H9 (cell line): ENCODE measurements around the gene RGS2. TPM values are rescaled to one million over a fixed set of nuclear protein-coding genes. Genes with fewer than 3 reads are reported as not detected.

Experiments used
- DNase-seq: peaks from one replicate; pipeline ENCODE4 v3.0.0-alpha.2; 2017
- H2AFZ ChIP-seq: one replicate; pipeline ENCODE4 v1.6.1; 2013; ENCODE audit warnings: mild to moderate bottlenecking, low read length, control low read depth, moderate library complexity
- H2AK5ac ChIP-seq: 2 replicates; pipeline ENCODE4 v1.6.1; 2013; ENCODE audit warnings: low read length, control low read depth, mixed read lengths; ENCODE audit not compliant: insufficient read length
- H2BK120ac ChIP-seq: one replicate; pipeline ENCODE4 v1.6.1; 2013; ENCODE audit warnings: low read depth, mild to moderate bottlenecking, low read length, control low read depth, inconsistent platforms; ENCODE audit not compliant: poor library complexity, severe bottlenecking
- H2BK12ac ChIP-seq: 2 replicates; pipeline ENCODE4 v1.6.1; 2013; ENCODE audit warnings: low read length, control low read depth, mixed read lengths, low read depth; ENCODE audit not compliant: insufficient read length
- H2BK15ac ChIP-seq: 2 replicates; pipeline ENCODE4 v1.6.1; 2013; ENCODE audit warnings: low read depth, low read length, control low read depth
- H2BK20ac ChIP-seq: one replicate; pipeline ENCODE4 v1.6.1; 2013; ENCODE audit warnings: low read depth, mild to moderate bottlenecking, low read length, control low read depth, inconsistent platforms; ENCODE audit not compliant: poor library complexity, severe bottlenecking
- H2BK5ac ChIP-seq: 2 replicates; pipeline ENCODE4 v1.6.1; 2013; ENCODE audit warnings: low read length, control low read depth, mixed read lengths; ENCODE audit not compliant: insufficient read length
- H3K14ac ChIP-seq: 2 replicates; pipeline ENCODE4 v1.6.1; 2013; ENCODE audit warnings: low read length, control low read depth; ENCODE audit not compliant: insufficient read depth
- H3K18ac ChIP-seq: 2 replicates; pipeline ENCODE4 v1.6.1; 2013; ENCODE audit warnings: low read depth, mild to moderate bottlenecking, mixed read lengths, low read length, control low read depth; ENCODE audit not compliant: insufficient read length
- H3K23ac ChIP-seq: 2 replicates; pipeline ENCODE4 v1.6.1; 2013; ENCODE audit warnings: low read length, control low read depth, mixed read lengths, low read depth; ENCODE audit not compliant: insufficient read length
- H3K23me2 ChIP-seq: 2 replicates; pipeline ENCODE4 v1.6.1; 2013; ENCODE audit warnings: low read depth, mild to moderate bottlenecking, mixed read lengths, low read length, control low read depth; ENCODE audit not compliant: insufficient read length, poor library complexity, severe bottlenecking
- H3K27ac ChIP-seq: 2 replicates; pipeline ENCODE4 v1.5.1; 2013; ENCODE audit warnings: low read length, control low read depth, mixed read lengths, low read depth; ENCODE audit not compliant: insufficient read length
- H3K27me3 ChIP-seq: 2 replicates; pipeline ENCODE4 v1.6.1; 2013; ENCODE audit warnings: low read length, control low read depth, inconsistent platforms; ENCODE audit not compliant: insufficient read depth
- H3K4ac ChIP-seq: 2 replicates; pipeline ENCODE4 v1.6.1; 2013; ENCODE audit warnings: low read depth, mild to moderate bottlenecking, control low read depth, inconsistent platforms, low read length, moderate library complexity
- H3K4me1 ChIP-seq: 2 replicates; pipeline ENCODE4 v1.6.1; 2013; ENCODE audit warnings: low read length, control low read depth, inconsistent platforms; ENCODE audit not compliant: insufficient read depth
- H3K4me2 ChIP-seq: 2 replicates; pipeline ENCODE4 v1.6.1; 2013; ENCODE audit warnings: low read length, control low read depth, mixed read lengths; ENCODE audit not compliant: insufficient read length, insufficient read depth
- H3K56ac ChIP-seq: 2 replicates; pipeline ENCODE4 v1.6.1; 2013; ENCODE audit warnings: low read depth, mild to moderate bottlenecking, mixed read lengths, low read length, control low read depth; ENCODE audit not compliant: insufficient read length
- H3K79me1 ChIP-seq: 2 replicates; pipeline ENCODE4 v1.6.1; 2013; ENCODE audit warnings: low read depth, mild to moderate bottlenecking, moderate library complexity, low read length, control low read depth, inconsistent platforms; ENCODE audit not compliant: insufficient read depth, poor library complexity, severe bottlenecking
- H3K79me2 ChIP-seq: 2 replicates; pipeline ENCODE4 v1.6.1; 2013; ENCODE audit warnings: low read length, control low read depth, inconsistent platforms; ENCODE audit not compliant: insufficient read depth
- H3K9ac ChIP-seq: 2 replicates; pipeline ENCODE4 v1.6.1; 2013; ENCODE audit warnings: low read length, control low read depth, mixed read lengths; ENCODE audit not compliant: insufficient read length; ENCODE audit errors: extremely low read depth
- H3K9me3 ChIP-seq: one replicate; pipeline ENCODE4 v1.6.1; 2013; ENCODE audit warnings: low read depth, low read length, inconsistent platforms; ENCODE audit not compliant: control insufficient read depth
- H3T11ph ChIP-seq: one replicate; pipeline ENCODE4 v1.6.1; 2013; ENCODE audit warnings: mild to moderate bottlenecking, low read length, control low read depth, inconsistent platforms
- H4K20me1 ChIP-seq: one replicate; pipeline ENCODE4 v1.6.1; 2013; ENCODE audit not compliant: control insufficient read depth, insufficient read length, insufficient read depth
- H4K5ac ChIP-seq: 2 replicates; pipeline ENCODE4 v1.6.1; 2013; ENCODE audit warnings: low read depth, mild to moderate bottlenecking, mixed read lengths, low read length, control low read depth; ENCODE audit not compliant: insufficient read length
- H4K8ac ChIP-seq: replicated peaks from 2 replicates; pipeline ENCODE4 v1.6.1; 2013; ENCODE audit warnings: low read length, control low read depth, mixed read lengths, low read depth; ENCODE audit not compliant: insufficient read length
- H4K91ac ChIP-seq: 2 replicates; pipeline ENCODE4 v1.6.1; 2013; ENCODE audit warnings: low read depth, mild to moderate bottlenecking, moderate library complexity, mixed read lengths, low read length, control low read depth; ENCODE audit not compliant: insufficient read length
- H3K27ac Mint-ChIP-seq, 3 experiments: 2 replicates in 2 of 3; 3 replicates in 1 of 3; pipeline ENCODE4 v1.8.0; 2020 to 2021; ENCODE audit warnings: mixed read lengths in 3 of 3, mild to moderate bottlenecking in 1 of 3, moderate library complexity in 1 of 3
- H3K27me3 Mint-ChIP-seq: 2 replicates; pipeline ENCODE4 v1.8.0; 2021; ENCODE audit warnings: low read depth, mild to moderate bottlenecking, moderate library complexity, mixed read lengths
- H3K36me3 Mint-ChIP-seq, 3 experiments: 2 replicates in 2 of 3; 3 replicates in 1 of 3; pipeline ENCODE4 v1.8.0; 2020 to 2021; ENCODE audit warnings: low read depth in 3 of 3, mixed read lengths in 3 of 3; ENCODE audit not compliant: insufficient read depth in 1 of 3
- H3K4me1 Mint-ChIP-seq, 2 experiments: 2 replicates each; pipeline ENCODE4 v1.8.0; 2020; ENCODE audit warnings: mixed read lengths in 2 of 2
- H3K4me3 Mint-ChIP-seq, 2 experiments: 2 replicates in 1 of 2; 3 replicates in 1 of 2; pipeline ENCODE4 v1.8.0; 2020 to 2021; ENCODE audit warnings: mild to moderate bottlenecking in 2 of 2, mixed read lengths in 2 of 2, moderate library complexity in 1 of 2
- H3K9me3 Mint-ChIP-seq, 2 experiments: 2 replicates in 1 of 2; 3 replicates in 1 of 2; pipeline ENCODE4 v1.8.0; 2020; ENCODE audit warnings: mild to moderate bottlenecking in 2 of 2, mixed read lengths in 2 of 2, moderate library complexity in 1 of 2
- CTCF ChIP-seq: fragments of 200-600 bp; sonication (generic); conservative IDR thresholded peaks from 3 replicates; pipeline ENCODE4 v1.8.0; 2021; ENCODE audit warnings: antibody characterized with exemption, mild to moderate bottlenecking
- WGBS: extraction: QIAGEN DNeasy Blood & Tissue Kit; methylation state at CpG from one replicate; pipeline ENCODE4 v1.1.7; 2013; ENCODE audit warnings: missing lambda C conversion rate, low lambda C conversion rate, mixed read lengths; ENCODE audit not compliant: insufficient read length; ENCODE audit errors: extremely low coverage; 5-methylcytosine and 5-hydroxymethylcytosine counted together
- total RNA-seq: library from RNA; stranded (reverse); gene quantifications from 2 replicates; pipeline ENCODE4 v1.2.1, GENCODE V29; 2021

Gene RGS2
- total RNA-seq, 1 experiment from 2014 or later, result 13.9 TPM

- Histone ChIP-seq H3K79me2 (no peaks in the 10 kb centered on the region), H2AFZ (no peak overlapping the region), H2BK15ac (no peak overlapping the region), H3K79me1 (no peaks in the 10 kb centered on the region), H3K4ac (no peak overlapping the region), H4K20me1 (no peaks in the 10 kb centered on the region), H3T11ph (no peak overlapping the region), H3K27ac (no peak overlapping the region), H2BK5ac (no peak overlapping the region), H3K14ac (no peak overlapping the region), H3K9me3 (no peaks in the 10 kb centered on the region), H3K27me3 (no peaks in the 10 kb centered on the region), H3K9ac (no peak overlapping the region), H4K8ac (no peak overlapping the region), H3K56ac (no peak overlapping the region), H3K4me1 (peaks cover 7% of the 10 kb centered on the region), H3K18ac (no peak overlapping the region), H4K5ac (no peak overlapping the region), H3K4me2 (no peak overlapping the region), H3K23ac (no peak overlapping the region), H2AK5ac (no peak overlapping the region), H2BK120ac (no peak overlapping the region), H2BK12ac (no peak overlapping the region), H4K91ac (no peak overlapping the region), H2BK20ac (no peak overlapping the region), H3K23me2 (no peaks in the 10 kb centered on the region)
- no peaks in the 10 kb centered on the region; a peak in 1 of 7 replicates for H3K36me3 Mint-ChIP-seq
- WGBS, result no CpG with 5 or more reads among the region's 1 CpG
- no peaks in the 10 kb centered on the region; a peak in 1 of 5 replicates for H3K9me3 Mint-ChIP-seq
- TF ChIP-seq CTCF, result no peak
- H3K4me3 Mint-ChIP-seq, result no peak overlapping the region
- no peak for DNase-seq
- peaks cover 11 to 13% of the 10 kb centered on the region in 2 experiments for H3K4me1 Mint-ChIP-seq
- no peaks in the 10 kb centered on the region for H3K27me3 Mint-ChIP-seq
- no peak overlapping the region for H3K27ac Mint-ChIP-seq
Observed at GRCh38 chr1:192824511-192824910, 15.7 kb downstream of the RGS2 start.
